GM23248 (cell line): ENCODE data around the gene TMEM121. TPM values are rescaled to one million over a fixed set of nuclear protein-coding genes. Genes with fewer than 3 reads are reported as not detected.

Source experiments
- DNase-seq: peaks from one replicate; pipeline ENCODE4 v3.0.0-alpha.2; 2015
- H2AFZ ChIP-seq: fragments of 200-600 bp; sonication (generic); 2 replicates; pipeline ENCODE4 v1.6.1; 2016; ENCODE audit warnings: antibody characterized with exemption
- H3F3A ChIP-seq: fragments of 200-600 bp; sonication (generic); 2 replicates; pipeline ENCODE4 v1.6.1; 2016; ENCODE audit warnings: mild to moderate bottlenecking, antibody characterized with exemption, mixed run types; ENCODE audit not compliant: insufficient read depth
- H3K27ac ChIP-seq: fragments of 200-600 bp; sonication (generic); 2 replicates; pipeline ENCODE4 v1.5.1; 2016; ENCODE audit warnings: mild to moderate bottlenecking
- H3K27me3 ChIP-seq: fragments of 200-600 bp; sonication (generic); replicated peaks from 2 replicates; pipeline ENCODE4 v1.6.1; 2016; ENCODE audit warnings: mild to moderate bottlenecking; ENCODE audit not compliant: insufficient read depth
- H3K36me3 ChIP-seq: fragments of 200-600 bp; sonication (generic); 2 replicates; pipeline ENCODE4 v1.6.1; 2016; ENCODE audit warnings: low read depth, mild to moderate bottlenecking
- H3K4me1 ChIP-seq: fragments of 200-600 bp; sonication (generic); 2 replicates; pipeline ENCODE4 v1.6.1; 2016; ENCODE audit warnings: mild to moderate bottlenecking; ENCODE audit not compliant: insufficient read depth
- H3K4me2 ChIP-seq: fragments of 200-600 bp; sonication (generic); one replicate; pipeline ENCODE4 v1.6.1; 2016; ENCODE audit warnings: mild to moderate bottlenecking; ENCODE audit not compliant: unreplicated experiment
- H3K4me3 ChIP-seq: fragments of 200-600 bp; sonication (generic); 2 replicates; pipeline ENCODE4 v1.5.1; 2016; ENCODE audit warnings: mild to moderate bottlenecking
- H3K79me2 ChIP-seq: fragments of 200-600 bp; sonication (generic); 2 replicates; pipeline ENCODE4 v1.6.1; 2016; ENCODE audit warnings: mild to moderate bottlenecking; ENCODE audit not compliant: insufficient read depth
- H3K9ac ChIP-seq: fragments of 200-600 bp; sonication (generic); 2 replicates; pipeline ENCODE4 v1.6.1; 2016; ENCODE audit warnings: mild to moderate bottlenecking
- H3K9me2 ChIP-seq: fragments of 200-600 bp; sonication (generic); 2 replicates; pipeline ENCODE4 v1.6.1; 2016; ENCODE audit warnings: mixed run types, mild to moderate bottlenecking, moderate library complexity; ENCODE audit not compliant: insufficient read depth
- H3K9me3 ChIP-seq: fragments of 200-600 bp; sonication (generic); one replicate; pipeline ENCODE4 v1.6.1; 2017; ENCODE audit warnings: low read depth
- H4K20me1 ChIP-seq: fragments of 200-600 bp; sonication (generic); 2 replicates; pipeline ENCODE4 v1.6.0; 2016; ENCODE audit not compliant: insufficient read depth
- EZH2 ChIP-seq: fragments of 200-600 bp; sonication (generic); IDR thresholded peaks from 2 replicates; pipeline ENCODE4 v1.6.1; 2018; ENCODE audit warnings: antibody characterized with exemption, mild to moderate bottlenecking; ENCODE audit not compliant: insufficient read depth, poor library complexity, severe bottlenecking
- EZH2phosphoT487 ChIP-seq: fragments of 200-600 bp; sonication (generic); IDR thresholded peaks from 2 replicates; pipeline ENCODE4 v1.6.1; 2018; ENCODE audit warnings: antibody characterized with exemption, moderate library complexity, mild to moderate bottlenecking, low read depth; ENCODE audit not compliant: insufficient read depth
- WGBS, 2 experiments: methylation state at CpG; one replicate each; pipeline ENCODE4 v1.1.6; 2015 to 2017; ENCODE audit warnings: low lambda C conversion rate in 2 of 2, low coverage in 1 of 2; ENCODE audit errors: missing lambda C conversion rate in 2 of 2; 5-methylcytosine and 5-hydroxymethylcytosine counted together
- in situ Hi-C: fragments of 300-500 bp; cut with MboI; formaldehyde crosslinking; loops from 2 replicates; pipeline ENCODE4 v1.15.0; 2020
- polyA plus RNA-seq: library from polyadenylated mRNA; unstranded; fragments of >200 nt; fragmentation: Nextera tagmentation; extraction: Ambion mirVana; gene quantifications from 2 replicates; pipeline ENCODE4 v1.2.1, GENCODE V29; 2016
- total RNA-seq: library from RNA; depleted of rRNA; stranded (reverse); fragments of >200 nt; shearing (Covaris generic); gene quantifications from 2 replicates; pipeline ENCODE4 v1.2.3, GENCODE V29; 2014

TMEM121 gene
- total and polyA plus RNA-seq, 2 experiments from 2014 or later, result 5.8 to 11.1 TPM

DNA sequence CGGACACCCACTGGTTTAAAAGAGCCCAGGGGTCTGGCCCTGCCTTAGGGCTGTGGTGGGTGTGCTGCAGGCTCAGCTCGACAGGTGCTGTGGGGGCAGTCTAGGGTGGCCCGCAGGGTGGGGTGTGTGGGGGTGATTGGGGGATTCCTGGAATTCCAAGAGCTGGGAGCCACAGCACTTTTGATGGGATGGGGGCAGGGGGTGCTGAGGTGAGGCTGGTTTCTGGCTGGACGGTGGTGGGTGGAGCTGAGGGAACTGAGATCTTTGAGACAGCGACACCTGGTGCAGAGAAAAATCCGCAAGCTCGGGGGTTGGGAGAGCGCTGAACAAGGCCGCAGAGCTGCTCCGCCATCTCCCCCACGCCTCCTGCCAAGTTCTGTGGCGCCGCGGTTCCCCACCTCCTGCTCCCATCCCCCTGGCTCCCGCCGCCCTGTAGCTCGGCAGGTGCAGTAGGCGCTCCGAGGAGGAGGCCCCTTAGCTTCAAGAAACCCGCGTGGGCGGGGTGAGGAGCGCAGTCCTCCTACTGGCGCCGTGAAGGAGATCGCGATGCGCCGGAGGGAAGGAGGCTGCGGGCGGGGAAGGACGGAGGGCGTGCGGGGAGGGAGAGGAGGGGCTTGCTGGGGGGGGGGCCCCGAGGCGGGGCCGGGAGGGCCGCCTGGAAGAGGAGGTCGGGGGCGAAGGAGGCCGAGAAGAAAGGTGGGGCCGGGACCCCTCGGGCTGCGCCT is 36.7 kb upstream of the TMEM121 start:
- DNase-seq, result peak; percentile 92
- H3K9me3 ChIP-seq, result no peaks in the 10 kb centered on the region
- H3K4me1 ChIP-seq, result peaks cover 6% of the 10 kb centered on the region; the same call in 1 of the 2 replicates
- no peaks in the 10 kb centered on the region for H3K9me2 ChIP-seq
- H3K27ac ChIP-seq, result peak overlapping the region; percentile 80
- peak overlapping the region; percentile 95 for H3K9ac ChIP-seq
- no peaks in the 10 kb centered on the region for H4K20me1 ChIP-seq
- H3F3A ChIP-seq, result no peaks in the 10 kb centered on the region
- no peaks in the 10 kb centered on the region for H3K36me3 ChIP-seq
- 1% methylated on average over 23 to 44 of the region's 44 CpGs for WGBS, 2 experiments
- in situ Hi-C loops, result no loop called here
- TF ChIP-seq EZH2 (no peak), EZH2phosphoT487 (no peak)
- H3K79me2 ChIP-seq, result no peaks in the 10 kb centered on the region
- H3K4me3 ChIP-seq, result peak overlapping the region; percentile 77
- H3K27me3 ChIP-seq, result peaks cover 17% of the 10 kb centered on the region
- H3K4me2 ChIP-seq, result peak overlapping the region; percentile 89
- H2AFZ ChIP-seq, result peak overlapping the region; percentile 62

DNA sequence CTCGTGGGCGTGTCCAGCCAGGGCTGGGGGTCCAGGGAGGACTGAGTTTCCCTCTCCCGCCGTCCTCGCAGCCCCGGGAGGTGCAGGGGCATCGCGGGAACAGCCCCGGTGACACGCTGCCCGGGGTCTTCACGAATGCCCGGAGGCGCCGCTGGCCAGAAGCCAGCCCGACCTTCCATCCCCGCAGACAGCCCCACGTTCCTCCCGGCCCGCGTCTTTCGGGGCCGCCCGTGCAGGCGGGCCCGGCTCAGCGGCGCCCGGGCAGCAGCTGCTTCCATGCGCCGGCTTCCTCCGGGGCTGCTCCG is 36.2 kb upstream of the TMEM121 start:
- DNase-seq, result no peak
- Histone ChIP-seq H3K27me3 (peaks cover 17% of the 10 kb centered on the region), H3F3A (no peaks in the 10 kb centered on the region), H3K4me1 (peaks cover 4% of the 10 kb centered on the region; the same call in 1 of the 2 replicates), H4K20me1 (no peaks in the 10 kb centered on the region), H3K27ac (peak overlapping the region; percentile 80), H3K4me2 (peak overlapping the region; percentile 89), H3K79me2 (no peaks in the 10 kb centered on the region), H3K4me3 (peak overlapping the region; percentile 77), H2AFZ (peak overlapping the region; percentile 62), H3K36me3 (no peaks in the 10 kb centered on the region), H3K9me3 (no peaks in the 10 kb centered on the region), H3K9ac (peak overlapping the region; percentile 95), H3K9me2 (no peaks in the 10 kb centered on the region)
- 1% methylated on average over 30 to 33 of the region's 33 CpGs for WGBS, 2 experiments
- TF ChIP-seq EZH2phosphoT487, result no peak
- no peak for TF ChIP-seq EZH2
- in situ Hi-C loops, result no loop called here

DNA sequence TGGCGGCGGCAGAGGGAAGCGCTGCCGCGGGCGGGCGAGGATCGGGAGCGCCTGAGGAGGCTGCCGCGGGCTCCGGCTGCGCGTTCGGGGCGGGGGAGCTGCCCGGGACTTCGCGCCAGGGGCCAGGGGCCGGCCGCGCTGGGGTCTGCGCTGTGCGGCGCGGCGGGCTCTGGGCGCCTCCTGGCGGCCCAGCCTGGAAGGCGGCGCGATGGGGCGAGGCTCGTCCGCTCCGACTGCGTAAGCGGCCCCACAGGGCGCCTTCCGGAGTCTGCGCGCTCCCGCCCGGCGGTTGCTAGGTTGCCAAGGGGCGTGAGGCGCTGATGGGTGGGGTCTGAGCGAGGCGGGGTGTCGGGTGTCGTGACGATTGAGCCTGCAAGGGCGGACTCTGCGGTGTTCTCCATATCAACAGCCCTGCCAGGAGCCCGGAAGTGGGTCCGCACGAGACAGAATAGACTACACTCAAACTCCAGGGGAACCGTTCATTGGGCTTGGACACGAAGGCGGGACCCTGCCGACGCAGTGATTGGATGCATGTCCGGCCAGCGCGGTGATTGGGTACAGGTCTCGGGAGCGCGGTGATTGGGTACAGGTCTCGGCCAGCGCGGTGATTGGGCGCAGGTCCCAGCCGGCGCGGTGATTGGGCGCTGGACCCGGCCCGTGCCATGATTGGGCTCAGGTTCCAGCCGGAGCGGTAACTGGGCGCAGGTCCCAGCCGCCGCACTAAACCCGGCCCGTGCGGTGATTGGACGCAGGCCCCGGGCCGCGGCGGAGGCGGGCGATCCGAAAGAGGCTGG is 35.6 kb upstream of the TMEM121 start, which contains the start of gene TEDC1:
Gene TEDC1 (plus strand): TSS at position 675 of the 794 bp plus-strand sequence. CDS start 130 bp downstream, outside the sequence.
- Histone ChIP-seq H2AFZ (peak within 1 kb of the TSS; percentile 74), H4K20me1 (no peaks in the 10 kb centered on the region), H3K27me3 (peaks cover 17% of the 10 kb centered on the region), H3F3A (no peaks in the 10 kb centered on the region), H3K4me2 (peak within 1 kb of the TSS; percentile 89), H3K4me1 (peaks cover 4% of the 10 kb centered on the region; the same call in 1 of the 2 replicates), H3K36me3 (no peaks in the 10 kb centered on the region), H3K4me3 (peak within 1 kb of the TSS; percentile 77), H3K27ac (peak within 1 kb of the TSS; percentile 80), H3K9me2 (no peaks in the 10 kb centered on the region), H3K9me3 (no peaks in the 10 kb centered on the region), H3K9ac (peak within 1 kb of the TSS; percentile 95), H3K79me2 (no peaks in the 10 kb centered on the region)
- WGBS, 2 experiments, result 1% methylated on average over 60 to 71 of the region's 94 CpGs
- in situ Hi-C loops, result no loop called here
- TF ChIP-seq EZH2 (no peak), EZH2phosphoT487 (no peak)
- peak; percentile 100 for DNase-seq

DNA sequence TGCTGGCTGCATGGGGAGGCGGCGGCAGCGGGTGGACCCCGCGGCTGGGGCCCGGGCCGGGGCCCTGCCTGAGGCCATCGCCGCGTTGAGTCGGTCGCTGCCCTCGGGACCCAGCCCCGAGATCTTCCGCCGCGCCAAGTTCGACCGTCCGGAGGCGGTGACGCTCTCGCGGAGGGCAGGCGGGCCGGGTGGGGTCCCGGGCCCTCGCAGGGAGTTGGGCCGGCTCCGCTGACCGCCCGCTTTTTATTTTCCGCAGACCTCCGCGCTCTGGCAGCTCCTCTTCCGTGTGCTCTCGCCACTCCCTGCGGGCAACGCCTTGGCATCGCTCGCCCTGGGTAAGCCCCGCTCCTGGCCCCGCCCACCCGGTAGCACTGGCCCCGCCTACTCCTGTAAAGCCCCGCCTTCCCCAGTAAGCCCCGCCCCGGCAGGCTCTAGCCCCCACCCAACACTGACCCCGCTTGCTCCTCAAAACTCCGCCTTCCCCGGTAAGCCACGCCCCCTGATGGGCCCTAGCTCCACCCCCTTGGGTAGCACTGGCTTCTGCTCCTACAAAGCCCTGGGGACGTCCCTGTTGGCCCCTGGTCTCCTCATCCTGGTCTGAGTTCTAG is 34.9 kb upstream of the TMEM121 start:
- no peak for TF ChIP-seq EZH2phosphoT487
- H2AFZ ChIP-seq, result peak overlapping the region; percentile 74
- H3K27me3 ChIP-seq, result peaks cover 15% of the 10 kb centered on the region
- H3K27ac ChIP-seq, result peak overlapping the region; percentile 66
- no peaks in the 10 kb centered on the region for H3K79me2 ChIP-seq
- no peaks in the 10 kb centered on the region for H3F3A ChIP-seq
- no peaks in the 10 kb centered on the region for H4K20me1 ChIP-seq
- peak overlapping the region; percentile 79 for H3K9ac ChIP-seq
- in situ Hi-C loops, result no loop called here
- WGBS, 2 experiments, result 2 to 4% methylated on average over 44 to 47 of the region's 53 CpGs
- peak; percentile 85 for DNase-seq
- H3K4me3 ChIP-seq, result peak overlapping the region; percentile 72
- H3K9me3 ChIP-seq, result no peaks in the 10 kb centered on the region
- no peaks in the 10 kb centered on the region for H3K9me2 ChIP-seq
- H3K4me2 ChIP-seq, result peak overlapping the region; percentile 64
- H3K36me3 ChIP-seq, result no peaks in the 10 kb centered on the region
- H3K4me1 ChIP-seq, result peaks cover 4% of the 10 kb centered on the region; the same call in 1 of the 2 replicates
